ENCODE data around the gene UGT1A5.
A peak's percentile ranks its signal among the peaks of the same experiment; 100 is the strongest.

DNA sequence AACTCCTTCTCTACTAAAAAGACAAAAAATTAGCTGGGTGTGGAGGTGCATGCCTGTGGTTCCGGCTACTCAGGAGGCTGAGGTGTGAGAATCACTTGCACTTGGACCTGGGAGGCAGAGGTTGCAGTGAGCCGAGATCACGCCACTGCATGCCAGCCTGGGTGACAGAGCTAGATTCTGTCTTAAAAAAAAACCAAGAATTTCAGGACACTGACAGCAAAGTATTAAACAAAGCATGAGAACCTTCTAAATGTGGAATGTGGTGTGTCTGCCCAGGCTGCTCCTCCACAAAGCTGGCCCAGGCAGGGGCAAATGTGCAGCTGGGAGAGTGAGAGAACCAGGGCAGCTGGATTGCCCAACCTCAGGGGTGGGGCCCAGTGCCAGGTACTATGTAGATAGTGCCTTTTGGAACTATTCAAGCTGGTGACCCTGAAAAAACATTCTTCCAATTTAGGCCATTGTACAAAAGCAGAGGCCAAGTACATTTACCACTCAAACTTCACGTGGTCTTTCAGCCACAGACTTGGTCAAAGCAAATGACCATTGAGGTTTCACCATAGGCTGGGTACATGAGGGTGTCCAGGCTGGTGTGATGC is 6.7 kb upstream of the UGT1A5 start:
- TF ChIP-seq CTCF (IDR thresholded peaks at IDR 0.05) (no peak), POLR2A (IDR thresholded peaks at IDR 0.05) (peak; percentile 41)
